ENCODE data around the gene TPMT.

DNA sequence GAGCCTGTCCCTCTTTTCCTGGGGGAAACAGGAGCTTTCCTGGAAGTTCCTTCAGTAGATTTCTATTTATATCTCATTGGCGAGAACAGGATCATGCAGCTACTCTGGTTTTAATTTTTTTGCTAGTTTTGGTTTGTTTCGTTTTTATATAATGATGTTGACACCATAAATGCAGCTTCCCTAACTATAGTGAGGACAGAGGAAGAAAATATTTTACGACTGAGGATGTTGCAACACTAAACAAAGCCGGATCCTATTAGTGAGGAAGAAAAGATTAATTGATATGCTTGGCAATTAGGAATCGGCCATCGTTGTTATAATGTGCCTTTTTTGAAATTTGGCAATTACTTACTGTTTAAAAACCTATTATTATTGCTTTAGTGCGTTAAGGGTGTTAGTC, 17.0 kb upstream of the TPMT start:
- TF ChIP-seq, protein P1, sequence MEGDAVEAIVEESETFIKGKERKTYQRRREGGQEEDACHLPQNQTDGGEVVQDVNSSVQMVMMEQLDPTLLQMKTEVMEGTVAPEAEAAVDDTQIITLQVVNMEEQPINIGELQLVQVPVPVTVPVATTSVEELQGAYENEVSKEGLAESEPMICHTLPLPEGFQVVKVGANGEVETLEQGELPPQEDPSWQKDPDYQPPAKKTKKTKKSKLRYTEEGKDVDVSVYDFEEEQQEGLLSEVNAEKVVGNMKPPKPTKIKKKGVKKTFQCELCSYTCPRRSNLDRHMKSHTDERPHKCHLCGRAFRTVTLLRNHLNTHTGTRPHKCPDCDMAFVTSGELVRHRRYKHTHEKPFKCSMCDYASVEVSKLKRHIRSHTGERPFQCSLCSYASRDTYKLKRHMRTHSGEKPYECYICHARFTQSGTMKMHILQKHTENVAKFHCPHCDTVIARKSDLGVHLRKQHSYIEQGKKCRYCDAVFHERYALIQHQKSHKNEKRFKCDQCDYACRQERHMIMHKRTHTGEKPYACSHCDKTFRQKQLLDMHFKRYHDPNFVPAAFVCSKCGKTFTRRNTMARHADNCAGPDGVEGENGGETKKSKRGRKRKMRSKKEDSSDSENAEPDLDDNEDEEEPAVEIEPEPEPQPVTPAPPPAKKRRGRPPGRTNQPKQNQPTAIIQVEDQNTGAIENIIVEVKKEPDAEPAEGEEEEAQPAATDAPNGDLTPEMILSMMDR (IDR thresholded peaks at IDR 0.05 in 4 of 5, conservative IDR thresholded peaks at IDR 0.05 in 1 of 5), result no peak
- no peak for TF ChIP-seq POLR2A (IDR thresholded peaks at IDR 0.05)
